GM21381 (cell line): Measurements from ENCODE around the gene XKRX.

ENCODE experiments used
- ATAC-seq: cut with Tn5 transposase; IDR thresholded peaks from one replicate; pipeline ENCODE4 v1.9.1; 2021; ENCODE audit warnings: mild to moderate bottlenecking, moderate library complexity; ENCODE audit not compliant: unreplicated experiment

XKRX gene

GRCh38 chrX:100895365-100896075 lies 33.2 kb downstream of the XKRX start:
- ATAC-seq: peak; percentile 51

- ATAC-seq: no peak
Observed at GRCh38 chrX:100883654-100884053, 45.1 kb downstream of the XKRX start.

GRCh38 chrX:100880368-100880767 lies 48.3 kb downstream of the XKRX start:
- no peak for ATAC-seq

GRCh38 chrX:100874325-100874724 lies 54.4 kb downstream of the XKRX start, which contains the start of gene NOX1:
Gene NOX1 (minus strand): TSS chrX:100874359. CDS start chrX:100874139, 220 bp downstream.
- no peak for ATAC-seq

- ATAC-seq: no peak
Observed at GRCh38 chrX:100871594-100872560, 56.8 kb downstream of the XKRX start.

GRCh38 chrX:100870527-100870926 lies 58.2 kb downstream of the XKRX start:
- no peak for ATAC-seq

GRCh38 chrX:100868273-100868672 lies 60.4 kb downstream of the XKRX start:
- no peak for ATAC-seq

GRCh38 chrX:100864657-100865391 lies 63.9 kb downstream of the XKRX start:
- ATAC-seq: no peak
